SK-N-SH (cell line): ENCODE results near the gene GNG14. TPM values are rescaled to one million over a fixed set of nuclear protein-coding genes. Genes with fewer than 3 reads are reported as not detected.

Experiments used
- CTCF ChIA-PET: fragments of 300-600, 350-600 bp; formaldehyde crosslinking; extraction: SDS; loops from one replicate; lab custom pipeline; 2021; lab: Yijun Ruan, JAX
- POLR2A ChIA-PET: fragments of 350-600 bp; sonication (Branson Sonifier 250); formaldehyde crosslinking; extraction: SDS; loops from one replicate; lab custom pipeline; 2020; ENCODE audit warnings: antibody characterized with exemption, inconsistent platforms; lab: Yijun Ruan, JAX
- DNase-seq: peaks from one replicate; pipeline ENCODE4 v3.0.0; 2012
- H2AFZ ChIP-seq: fragments of 200-600 bp; sonication (generic); 2 replicates; pipeline ENCODE4 v1.8.1; 2016; ENCODE audit warnings: antibody characterized with exemption, mild to moderate bottlenecking, low read depth
- H3F3A ChIP-seq: fragments of 200-600 bp; sonication (generic); replicated peaks from 2 replicates; pipeline ENCODE3; 2016; ENCODE audit warnings: antibody characterized with exemption, mild to moderate bottlenecking; ENCODE audit not compliant: insufficient read depth
- H3K27ac ChIP-seq, 2 experiments: fragments of 200-500 bp in 1 of 2; fragments of 200-600 bp in 1 of 2; sonication (Bioruptor generic) in 1 of 2; sonication (generic), shearing (Covaris generic) in 1 of 2; 2 replicates each; pipeline versions ENCODE4 v1.5.1 to v1.6.1; 2014 to 2016; ENCODE audit warnings: low read depth in 2 of 2, inconsistent platforms in 1 of 2, low read length in 1 of 2, mild to moderate bottlenecking in 1 of 2, mixed read lengths in 1 of 2
- H3K27me3 ChIP-seq: fragments of 200-600 bp; sonication (generic), shearing (Covaris generic); 2 replicates; pipeline ENCODE4 v1.6.1; 2016; ENCODE audit warnings: mixed run types; ENCODE audit not compliant: insufficient read depth
- H3K36me3 ChIP-seq, 2 experiments: fragments of 200-500 bp in 1 of 2; fragments of 200-600 bp in 1 of 2; sonication (Bioruptor generic) in 1 of 2; sonication (generic) in 1 of 2; replicated peaks in 1 of 2; 2 replicates each; pipeline versions ENCODE3 to v1.5.1; 2014 to 2016; ENCODE audit warnings: low read length in 1 of 2, mild to moderate bottlenecking in 1 of 2; ENCODE audit not compliant: insufficient read depth in 2 of 2, control insufficient read depth in 1 of 2
- H3K4me1 ChIP-seq, 2 experiments: fragments of 200-500 bp in 1 of 2; fragments of 200-600 bp in 1 of 2; sonication (Bioruptor generic) in 1 of 2; sonication (generic), shearing (Covaris generic) in 1 of 2; 2 replicates each; pipeline versions ENCODE4 v1.5.1 to v1.6.1; 2014 to 2016; ENCODE audit warnings: low read depth in 1 of 2, low read length in 1 of 2, mixed run types in 1 of 2; ENCODE audit not compliant: insufficient read depth in 2 of 2, control insufficient read depth in 1 of 2
- H3K4me2 ChIP-seq: fragments of 200-600 bp; sonication (generic), shearing (Covaris generic); 2 replicates; pipeline ENCODE4 v1.6.1; 2017; ENCODE audit warnings: mixed run types
- H3K4me3 ChIP-seq, 2 experiments: fragments of 200-500 bp in 1 of 2; fragments of 200-600 bp in 1 of 2; sonication (Bioruptor generic) in 1 of 2; sonication (generic), shearing (Covaris generic) in 1 of 2; 2 replicates each; pipeline versions ENCODE4 v1.5.1 to v1.8.1; 2014 to 2016; ENCODE audit warnings: low read depth in 2 of 2, inconsistent platforms in 1 of 2, low read length in 1 of 2, mild to moderate bottlenecking in 1 of 2, mixed read lengths in 1 of 2, moderate library complexity in 1 of 2
- H3K79me2 ChIP-seq: fragments of 200-600 bp; sonication (generic); 2 replicates; pipeline ENCODE4 v1.8.1; 2017; ENCODE audit warnings: mild to moderate bottlenecking; ENCODE audit not compliant: insufficient read depth
- H3K9ac ChIP-seq: fragments of 200-600 bp; sonication (generic); 2 replicates; pipeline ENCODE4 v1.6.1; 2017; ENCODE audit warnings: mixed run types
- H3K9me2 ChIP-seq: fragments of 200-600 bp; sonication (generic); 2 replicates; pipeline ENCODE4 v1.6.1; 2017; ENCODE audit warnings: mixed run types
- H3K9me3 ChIP-seq: fragments of 200-600 bp; sonication (generic); 2 replicates; pipeline ENCODE4 v1.6.1; 2017; ENCODE audit warnings: mixed run types, mild to moderate bottlenecking, moderate library complexity
- H4K20me1 ChIP-seq: fragments of 200-600 bp; sonication (generic); 2 replicates; pipeline ENCODE4 v1.6.1; 2017; ENCODE audit warnings: mild to moderate bottlenecking, mixed run types; ENCODE audit not compliant: insufficient read depth
- CTCF ChIP-seq: fragments of 200-600 bp; sonication (generic); IDR thresholded peaks from 2 replicates; pipeline ENCODE4 v1.6.1; 2017; ENCODE audit warnings: antibody characterized with exemption, mild to moderate bottlenecking, moderate library complexity
- EP300 ChIP-seq, 2 experiments: IDR thresholded peaks; 2 replicates each; pipeline versions ENCODE4 v1.4.0 to v1.6.1; 2012; ENCODE audit warnings: borderline replicate concordance in 1 of 2, low read depth in 1 of 2, low read length in 1 of 2
- FOSL2 ChIP-seq: IDR thresholded peaks from 2 replicates; pipeline ENCODE4 v1.4.0; 2012; ENCODE audit warnings: low read depth, mild to moderate bottlenecking, moderate library complexity, borderline replicate concordance
- GABPA ChIP-seq: IDR thresholded peaks from 2 replicates; pipeline ENCODE4 v1.4.0; 2012; ENCODE audit warnings: low read depth, mild to moderate bottlenecking
- IRF3 ChIP-seq: fragments of 150-350 bp; IDR thresholded peaks from 2 replicates; pipeline ENCODE4 v1.6.1; 2016; ENCODE audit warnings: mild to moderate bottlenecking, low read depth, low read length
- MEF2A ChIP-seq: IDR thresholded peaks from 2 replicates; pipeline ENCODE4 v1.4.0; 2012; ENCODE audit warnings: low read depth, borderline replicate concordance
- NRF1 ChIP-seq: IDR thresholded peaks from 2 replicates; pipeline ENCODE4 v1.6.1; 2012; ENCODE audit warnings: low read depth, mild to moderate bottlenecking, low read length
- PBX3 ChIP-seq: IDR thresholded peaks from 2 replicates; pipeline ENCODE4; 2012
- RCOR1 ChIP-seq: fragments of 150-350 bp; IDR thresholded peaks from 2 replicates; pipeline ENCODE4 v1.6.1; 2017; ENCODE audit warnings: antibody characterized with exemption, low read length
- WGBS: methylation state at CpG from one replicate; pipeline ENCODE4 v1.1.6; 2017; ENCODE audit warnings: low lambda C conversion rate; 5-methylcytosine and 5-hydroxymethylcytosine counted together
- polyA plus RNA-seq, 3 experiments: library from polyadenylated mRNA; depleted of rRNA; stranded (reverse); fragments of >200 nt; gene quantifications; 2 replicates each; pipeline ENCODE4 v1.2.3, GENCODE V29; 2012

Gene GNG14
- polyA plus RNA-seq, 1 of the 3 experiments (the other 2 are of a cell fraction), result not detected

GRCh38 chr19:12701596-12702282 lies 13.9 kb downstream of the GNG14 start (continued):
- TF ChIP-seq CTCF (no peak), EP300 (IDR thresholded peaks at IDR 0.05; ENCODE audit: borderline replicate concordance in 1 of 2, low read depth in 1 of 2, low read length in 1 of 2) (no peak), RCOR1 (no peak), NRF1 (no peak), GABPA (no peak)

- DNase-seq, result peak; percentile 90
These were observed 15.2 kb downstream of the GNG14 start for GRCh38 chr19:12703046-12703445.

More at GRCh38 chr19:12703046-12703445, 15.2 kb downstream of the GNG14 start:
- no peak overlapping the region for H3K9ac ChIP-seq
- no peaks in the 10 kb centered on the region for H4K20me1 ChIP-seq
- CTCF ChIA-PET, result interaction anchor here (0.8 to 1.1 kb wide), 4 partner anchors 10 to 57 kb away, joined by 3 read pairs; no protein-coding TSS in a partner anchor
- WGBS, result 82% methylated on average over 9 of the region's 9 CpGs
- H3K4me3 ChIP-seq, result no peak overlapping the region
- H3K36me3 ChIP-seq, result peaks cover 30 to 66% of the 10 kb centered on the region in 2 experiments
- POLR2A ChIA-PET, result no interaction called here
- H3K9me2 ChIP-seq, result no peaks in the 10 kb centered on the region
- H2AFZ ChIP-seq, result no peak overlapping the region
- TF ChIP-seq IRF3 (no peak), CTCF (no peak), MEF2A (no peak), FOSL2 (no peak), PBX3 (peak; percentile 63)
- H3K4me1 ChIP-seq, result no peaks in the 10 kb centered on the region
- H3K79me2 ChIP-seq, result no peaks in the 10 kb centered on the region
- no peaks in the 10 kb centered on the region for H3K9me3 ChIP-seq
- H3K27me3 ChIP-seq, result no peaks in the 10 kb centered on the region
- peaks cover 31% of the 10 kb centered on the region for H3F3A ChIP-seq
- H3K27ac ChIP-seq, result no peak overlapping the region
- no peak overlapping the region for H3K4me2 ChIP-seq
